Smooth muscle cell (in vitro differentiated cells): Measurements from ENCODE around the gene CRYBA4. TPM values are rescaled to one million over a fixed set of nuclear protein-coding genes. Genes with fewer than 3 reads are reported as not detected.

ENCODE experiments used
- DNase-seq: peaks from one replicate; lab custom pipeline; 2025; ENCODE audit not compliant: unreplicated experiment; lab: John Stamatoyannopoulos, UW
- H2AFZ ChIP-seq: fragments of 200-600 bp; sonication (generic); 2 replicates; pipeline ENCODE4 v1.6.0; 2016; ENCODE audit warnings: antibody characterized with exemption, low read depth, mild to moderate bottlenecking
- H3F3A ChIP-seq: fragments of 200-600 bp; sonication (generic); 2 replicates; pipeline ENCODE4 v1.6.0; 2017; ENCODE audit warnings: antibody characterized with exemption, low read depth
- H3K27ac ChIP-seq: fragments of 200-600 bp; sonication (generic); 2 replicates; pipeline ENCODE4 v1.5.1; 2016; ENCODE audit warnings: low read depth, mild to moderate bottlenecking
- H3K27me3 ChIP-seq: fragments of 200-600 bp; sonication (generic); 2 replicates; pipeline ENCODE4 v1.6.1; 2016; ENCODE audit warnings: low read depth, mild to moderate bottlenecking
- H3K36me3 ChIP-seq: fragments of 200-600 bp; sonication (generic); 2 replicates; pipeline ENCODE4 v1.5.1; 2016; ENCODE audit warnings: low read depth
- H3K4me1 ChIP-seq: fragments of 200-600 bp; sonication (generic); 2 replicates; pipeline ENCODE4 v1.5.1; 2016; ENCODE audit warnings: low read depth
- H3K4me2 ChIP-seq: fragments of 200-600 bp; sonication (generic); 2 replicates; pipeline ENCODE4 v1.6.0; 2016; ENCODE audit warnings: mild to moderate bottlenecking
- H3K4me3 ChIP-seq: fragments of 200-600 bp; sonication (generic); 2 replicates; pipeline ENCODE4 v1.5.1; 2016; ENCODE audit warnings: mild to moderate bottlenecking
- H3K79me2 ChIP-seq: fragments of 200-600 bp; sonication (generic); 2 replicates; pipeline ENCODE4 v1.6.0; 2016; ENCODE audit warnings: low read depth, mild to moderate bottlenecking
- H3K9ac ChIP-seq: fragments of 200-600 bp; sonication (generic); 2 replicates; pipeline ENCODE4 v1.6.0; 2016; ENCODE audit warnings: low read depth
- H3K9me3 ChIP-seq: fragments of 200-600 bp; sonication (generic); replicated peaks from 2 replicates; pipeline ENCODE4 v1.5.1; 2016; ENCODE audit warnings: low read depth
- H4K20me1 ChIP-seq: fragments of 200-600 bp; sonication (generic); 2 replicates; pipeline ENCODE4 v1.6.0; 2016; ENCODE audit warnings: low read depth
- CTCF ChIP-seq: fragments of 200-600 bp; sonication (generic); IDR thresholded peaks from 2 replicates; pipeline ENCODE4 v1.5.1; 2017; ENCODE audit warnings: borderline replicate concordance, mild to moderate bottlenecking, antibody characterized with exemption; ENCODE audit not compliant: insufficient read depth, poor library complexity, severe bottlenecking
- WGBS: methylation state at CpG from one replicate; pipeline ENCODE4 v1.1.7; 2016; ENCODE audit warnings: low lambda C conversion rate; 5-methylcytosine and 5-hydroxymethylcytosine counted together
- polyA plus RNA-seq: library from polyadenylated mRNA; unstranded; fragments of >200 nt; fragmentation: Nextera tagmentation; extraction: Ambion mirVana; gene quantifications from 2 replicates; pipeline ENCODE4 v1.2.1, GENCODE V29; 2016
- total RNA-seq: library from RNA; depleted of rRNA; stranded (reverse); fragments of >200 nt; gene quantifications from 2 replicates; pipeline ENCODE4 v1.2.3, GENCODE V29; 2014

Gene CRYBA4
- total and polyA plus RNA-seq, 2 experiments from 2014 or later = 1.8 to 4.9 TPM

- no peak for DNase-seq
- TF ChIP-seq CTCF = no peak
- no peaks in the 10 kb centered on the region for H3K27me3 ChIP-seq
- no peaks in the 10 kb centered on the region for H3K4me1 ChIP-seq
- H3F3A ChIP-seq = peaks cover 16% of the 10 kb centered on the region
- peaks cover 36% of the 10 kb centered on the region for H3K79me2 ChIP-seq
- H3K4me3 ChIP-seq = peak overlapping the region; percentile 96
- H3K4me2 ChIP-seq = peak overlapping the region; percentile 99
- H3K27ac ChIP-seq = peak overlapping the region; percentile 83
- H3K9ac ChIP-seq = no peak overlapping the region
- 80% methylated on average over 4 of the region's 4 CpGs for WGBS
- no peak overlapping the region for H2AFZ ChIP-seq
- no peaks in the 10 kb centered on the region for H3K36me3 ChIP-seq
- peaks cover 19% of the 10 kb centered on the region for H4K20me1 ChIP-seq
- no peaks in the 10 kb centered on the region for H3K9me3 ChIP-seq
These were observed 33.7 kb upstream of the CRYBA4 start for GRCh38 chr22:26587991-26588613.

GRCh38 chr22:26588729-26589366, 32.9 kb upstream of the CRYBA4 start:
- Histone ChIP-seq H3K4me3 (peak overlapping the region; percentile 96), H3K27me3 (no peaks in the 10 kb centered on the region), H4K20me1 (peaks cover 18% of the 10 kb centered on the region), H3K4me1 (no peaks in the 10 kb centered on the region), H3K79me2 (peaks cover 35% of the 10 kb centered on the region), H3K9ac (peak overlapping the region; percentile 90), H2AFZ (peak overlapping the region; percentile 78), H3K4me2 (peak overlapping the region; percentile 99), H3F3A (peaks cover 16% of the 10 kb centered on the region), H3K9me3 (no peaks in the 10 kb centered on the region), H3K27ac (peak overlapping the region; percentile 83), H3K36me3 (no peaks in the 10 kb centered on the region)
- 35% methylated on average over 14 of the region's 14 CpGs for WGBS
- no peak for TF ChIP-seq CTCF
- no peak for DNase-seq

- peak; percentile 34 for DNase-seq
- no peaks in the 10 kb centered on the region for H3K27me3 ChIP-seq
- H3K79me2 ChIP-seq = peaks cover 30% of the 10 kb centered on the region
- peaks cover 13% of the 10 kb centered on the region for H3F3A ChIP-seq
- no peaks in the 10 kb centered on the region for H3K4me1 ChIP-seq
- WGBS = under 1% methylated on average over 31 of the region's 44 CpGs
- H4K20me1 ChIP-seq = peaks cover 12% of the 10 kb centered on the region
- no peaks in the 10 kb centered on the region for H3K36me3 ChIP-seq
- H3K4me2 ChIP-seq = peak overlapping the region; percentile 99
- peak overlapping the region; percentile 83 for H3K27ac ChIP-seq
- H3K9me3 ChIP-seq = no peaks in the 10 kb centered on the region
- peak overlapping the region; percentile 90 for H3K9ac ChIP-seq
- H2AFZ ChIP-seq = peak overlapping the region; percentile 78
- peak overlapping the region; percentile 96 for H3K4me3 ChIP-seq
- no peak for TF ChIP-seq CTCF
These were observed 32.4 kb upstream of the CRYBA4 start for GRCh38 chr22:26589367-26589844.
